GM12891 (cell line): Measurements from ENCODE around the gene KANSL1.

Experiments used
- POLR2A ChIP-seq: IDR thresholded peaks from 2 replicates; pipeline ENCODE4 v1.6.1; 2011; ENCODE audit warnings: low read depth, low read length, control low read depth
- POLR2AphosphoS5 ChIP-seq: IDR thresholded peaks from 2 replicates; pipeline ENCODE4 v1.6.1; 2011; ENCODE audit warnings: low read depth, low read length, control low read depth
- SPI1 ChIP-seq: IDR thresholded peaks from 2 replicates; pipeline ENCODE4 v1.6.1; 2011; ENCODE audit warnings: low read depth, low read length, control low read depth
- TAF1 ChIP-seq: IDR thresholded peaks from 2 replicates; pipeline ENCODE4 v1.6.1; 2011; ENCODE audit warnings: low read depth, low read length, control low read depth

GRCh38 chr17:45998987-45999899, 194.0 kb downstream of the KANSL1 start, which contains the start of gene STH:
- TF ChIP-seq TAF1 (no peak), POLR2AphosphoS5 (no peak), POLR2A (no peak), SPI1 (no peak)
